Measurements from ENCODE around the gene GPBP1L1. TPM values are rescaled to one million over a fixed set of nuclear protein-coding genes. Genes with fewer than 3 reads are reported as not detected.

The GPBP1L1 gene
- total RNA-seq, 1 donor from 2014 or later: 85.5 TPM

DNA sequence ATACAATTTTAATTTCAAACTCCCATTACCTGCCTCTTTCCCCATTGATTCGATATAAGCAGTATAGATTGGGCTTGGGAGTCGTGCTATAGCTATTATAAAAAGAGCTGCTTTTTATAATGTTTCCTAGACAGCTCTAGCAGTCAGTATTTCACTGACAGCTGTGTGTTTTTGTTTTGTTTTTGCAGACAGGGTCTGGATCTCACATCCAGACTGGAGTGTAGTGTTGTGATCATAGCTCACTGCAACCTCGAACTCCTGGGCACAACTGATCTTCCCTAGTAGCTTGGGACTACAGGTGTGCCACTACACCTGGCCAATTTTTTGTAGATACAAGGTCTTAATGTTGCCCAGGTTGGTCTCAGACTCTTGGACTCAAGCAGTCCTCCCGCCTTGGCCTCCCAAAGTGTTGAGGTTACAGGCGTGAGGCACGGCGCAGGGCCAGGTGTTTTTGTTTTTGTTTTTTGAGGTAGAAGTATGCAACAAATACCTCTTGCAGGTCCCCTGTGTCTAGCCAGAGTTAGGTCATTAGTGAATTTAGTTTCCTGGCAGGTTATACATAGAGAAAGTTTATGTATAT, 100.7 kb downstream of the GPBP1L1 start:
- TF ChIP-seq, protein P1, sequence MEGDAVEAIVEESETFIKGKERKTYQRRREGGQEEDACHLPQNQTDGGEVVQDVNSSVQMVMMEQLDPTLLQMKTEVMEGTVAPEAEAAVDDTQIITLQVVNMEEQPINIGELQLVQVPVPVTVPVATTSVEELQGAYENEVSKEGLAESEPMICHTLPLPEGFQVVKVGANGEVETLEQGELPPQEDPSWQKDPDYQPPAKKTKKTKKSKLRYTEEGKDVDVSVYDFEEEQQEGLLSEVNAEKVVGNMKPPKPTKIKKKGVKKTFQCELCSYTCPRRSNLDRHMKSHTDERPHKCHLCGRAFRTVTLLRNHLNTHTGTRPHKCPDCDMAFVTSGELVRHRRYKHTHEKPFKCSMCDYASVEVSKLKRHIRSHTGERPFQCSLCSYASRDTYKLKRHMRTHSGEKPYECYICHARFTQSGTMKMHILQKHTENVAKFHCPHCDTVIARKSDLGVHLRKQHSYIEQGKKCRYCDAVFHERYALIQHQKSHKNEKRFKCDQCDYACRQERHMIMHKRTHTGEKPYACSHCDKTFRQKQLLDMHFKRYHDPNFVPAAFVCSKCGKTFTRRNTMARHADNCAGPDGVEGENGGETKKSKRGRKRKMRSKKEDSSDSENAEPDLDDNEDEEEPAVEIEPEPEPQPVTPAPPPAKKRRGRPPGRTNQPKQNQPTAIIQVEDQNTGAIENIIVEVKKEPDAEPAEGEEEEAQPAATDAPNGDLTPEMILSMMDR (IDR thresholded peaks at IDR 0.05): no peak
- H3K4me3 Mint-ChIP-seq (ENCODE audit: unreplicated experiment): peak overlapping the region; percentile 91
- no peaks in the 10 kb centered on the region for H3K9me3 Mint-ChIP-seq (ENCODE audit: low read depth)
- peaks cover 21% of the 10 kb centered on the region for H3K4me1 Mint-ChIP-seq (ENCODE audit: low read depth)
- no peaks in the 10 kb centered on the region for H3K36me3 Mint-ChIP-seq (ENCODE audit: low read depth)
- no peaks in the 10 kb centered on the region for H3K27me3 Mint-ChIP-seq (ENCODE audit: low read depth)
- no peak for DNase-seq (ENCODE audit: low spot score)
- peak overlapping the region; percentile 95 for H3K27ac Mint-ChIP-seq (ENCODE audit: unreplicated experiment)

DNA sequence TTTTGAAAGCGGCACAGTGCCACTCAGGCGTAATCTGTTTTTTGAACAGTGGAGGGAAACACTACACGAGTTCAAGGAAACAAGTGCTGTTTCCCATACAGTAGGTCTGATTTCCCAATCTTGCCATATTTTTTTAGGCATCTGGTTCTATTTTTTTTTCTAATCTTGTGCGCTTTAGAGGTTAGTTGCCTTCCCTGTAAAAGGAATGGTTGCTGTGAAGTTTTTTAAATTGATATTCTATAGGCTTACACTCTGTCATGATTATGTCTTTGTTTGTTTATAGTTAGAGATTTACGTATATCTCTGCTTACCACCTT, 101.3 kb downstream of the GPBP1L1 start:
- no peaks in the 10 kb centered on the region for H3K27me3 Mint-ChIP-seq (ENCODE audit: low read depth)
- DNase-seq (ENCODE audit: low spot score): no peak
- TF ChIP-seq, protein P1 (IDR thresholded peaks at IDR 0.05): peak; percentile 48
- peaks cover 21% of the 10 kb centered on the region for H3K4me1 Mint-ChIP-seq (ENCODE audit: low read depth)
- no peaks in the 10 kb centered on the region for H3K9me3 Mint-ChIP-seq (ENCODE audit: low read depth)
- H3K4me3 Mint-ChIP-seq (ENCODE audit: unreplicated experiment): peak overlapping the region; percentile 91
- no peaks in the 10 kb centered on the region for H3K36me3 Mint-ChIP-seq (ENCODE audit: low read depth)
- peak overlapping the region; percentile 95 for H3K27ac Mint-ChIP-seq (ENCODE audit: unreplicated experiment)

- peak; percentile 94 for DNase-seq (ENCODE audit: low spot score)
- Mint-ChIP-seq H3K9me3 (ENCODE audit: low read depth) (no peaks in the 10 kb centered on the region), H3K4me1 (ENCODE audit: low read depth) (peaks cover 21% of the 10 kb centered on the region), H3K36me3 (ENCODE audit: low read depth) (no peaks in the 10 kb centered on the region), H3K27ac (ENCODE audit: unreplicated experiment) (peak overlapping the region; percentile 98), H3K27me3 (ENCODE audit: low read depth) (no peaks in the 10 kb centered on the region), H3K4me3 (ENCODE audit: unreplicated experiment) (peak overlapping the region; percentile 91)
- TF ChIP-seq, protein P1 (IDR thresholded peaks at IDR 0.05): peak; percentile 50
Observed at GRCh38 chr1:45584351-45585109, 101.8 kb downstream of the GPBP1L1 start.

DNA sequence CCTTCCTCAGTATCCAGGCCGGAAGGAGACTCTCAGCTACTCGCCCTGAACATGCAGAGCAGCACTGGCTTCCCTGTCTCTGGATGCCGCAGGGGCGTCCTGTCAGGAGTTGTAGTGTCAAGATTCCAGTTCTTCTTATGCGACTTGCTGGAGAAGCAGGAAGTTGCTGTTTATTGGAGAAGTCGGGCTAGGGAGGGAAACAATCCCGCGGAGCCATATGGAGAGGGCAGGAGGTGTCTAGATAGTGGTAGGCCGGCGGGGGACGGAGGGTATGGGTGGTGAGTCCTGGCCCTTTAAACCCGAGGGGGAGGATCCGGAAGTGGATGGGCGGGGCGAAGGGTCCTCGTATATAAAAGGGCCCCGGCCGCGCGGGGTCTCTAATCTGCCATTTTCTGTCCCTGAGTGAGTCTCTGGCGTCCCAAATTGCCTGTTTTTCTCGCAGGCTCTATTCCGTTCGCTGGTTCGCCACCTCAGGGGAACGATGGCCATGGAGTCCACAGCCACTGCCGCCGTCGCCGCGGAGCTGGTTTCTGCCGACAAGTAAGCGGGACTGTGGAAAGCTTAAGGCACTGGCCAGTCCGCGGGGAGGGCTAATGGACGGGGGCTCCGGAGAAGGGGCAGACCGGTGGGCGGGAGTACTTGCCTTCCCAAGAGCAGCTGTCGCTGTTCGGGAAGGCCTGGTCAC, 102.5 kb downstream of the GPBP1L1 start, which contains the start of gene NASP:
Gene NASP (plus strand): TSS at position 376 of the 685 bp plus-strand sequence. CDS start 106 bp downstream, at position 482.
- Mint-ChIP-seq H3K4me1 (ENCODE audit: low read depth) (peaks cover 21% of the 10 kb centered on the region), H3K27ac (ENCODE audit: unreplicated experiment) (peak within 1 kb of the TSS; percentile 98), H3K36me3 (ENCODE audit: low read depth) (no peaks in the 10 kb centered on the region), H3K27me3 (ENCODE audit: low read depth) (no peaks in the 10 kb centered on the region), H3K4me3 (ENCODE audit: unreplicated experiment) (peak within 1 kb of the TSS; percentile 91), H3K9me3 (ENCODE audit: low read depth) (no peaks in the 10 kb centered on the region)
- TF ChIP-seq, protein P1 (IDR thresholded peaks at IDR 0.05): no peak
- peak; percentile 94 for DNase-seq (ENCODE audit: low spot score)

GRCh38 chr1:45583264-45583665, 103.1 kb downstream of the GPBP1L1 start:
- Mint-ChIP-seq H3K4me1 (ENCODE audit: low read depth) (peaks cover 21% of the 10 kb centered on the region), H3K9me3 (ENCODE audit: low read depth) (no peaks in the 10 kb centered on the region), H3K36me3 (ENCODE audit: low read depth) (no peaks in the 10 kb centered on the region), H3K27me3 (ENCODE audit: low read depth) (no peaks in the 10 kb centered on the region), H3K4me3 (ENCODE audit: unreplicated experiment) (peak overlapping the region; percentile 91), H3K27ac (ENCODE audit: unreplicated experiment) (peak overlapping the region; percentile 98)
- TF ChIP-seq, protein P1 (IDR thresholded peaks at IDR 0.05): no peak
- peak; percentile 95 for DNase-seq (ENCODE audit: low spot score)
